Skeletal muscle satellite cell (primary cell): ENCODE data around the gene CHIA.
"Not testable (repeated sequence)": the region's sequence is repeated elsewhere in the genome, so short reads cannot be mapped to it uniquely, and the experiment has no call there.

ENCODE experiments used
- H3K27me3 ChIP-seq: 2 replicates; pipeline ENCODE4 v1.7.0; 2013; ENCODE audit warnings: low read length; ENCODE audit not compliant: control insufficient read depth, insufficient read depth
- H3K36me3 ChIP-seq: 2 replicates; pipeline ENCODE4 v1.7.0; 2013; ENCODE audit warnings: mild to moderate bottlenecking, control low read depth, low read length; ENCODE audit not compliant: insufficient read depth
- H3K4me1 ChIP-seq: 2 replicates; pipeline ENCODE4 v1.7.0; 2013; ENCODE audit warnings: low read length; ENCODE audit not compliant: control insufficient read depth, insufficient read depth
- H3K4me2 ChIP-seq: 2 replicates; pipeline ENCODE4 v1.7.0; 2013; ENCODE audit warnings: mild to moderate bottlenecking, low read length
- H3K4me3 ChIP-seq: 2 replicates; pipeline ENCODE4 v1.7.0; 2013; ENCODE audit warnings: low read length
- H3K9ac ChIP-seq: 2 replicates; pipeline ENCODE4 v1.7.0; 2013; ENCODE audit warnings: mild to moderate bottlenecking, low read depth, low read length, moderate library complexity
- H3K9me3 ChIP-seq: replicated peaks from 2 replicates; pipeline ENCODE4 v1.7.0; 2013; ENCODE audit warnings: mild to moderate bottlenecking, control low read depth, low read length

CHIA gene

DNA sequence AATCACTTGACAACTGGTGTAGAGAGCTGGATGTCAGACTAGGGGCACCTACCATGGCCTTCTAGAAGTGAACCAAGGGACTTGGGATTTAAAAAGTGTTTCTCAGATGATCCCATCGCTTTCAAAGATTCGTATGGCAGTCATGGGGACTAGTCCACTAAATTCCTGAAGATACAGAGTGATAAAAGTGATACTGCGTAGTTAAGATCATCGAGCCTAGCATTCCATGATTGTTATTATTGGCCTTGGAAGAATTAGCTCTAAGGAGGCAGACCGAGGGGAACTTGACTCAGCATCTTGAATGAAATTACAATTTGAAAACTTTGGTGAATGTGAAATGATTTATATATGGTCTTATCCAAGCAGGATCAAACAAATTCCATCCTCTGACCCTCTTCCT is 1.3 kb upstream of the CHIA start:
- H3K36me3 ChIP-seq = no peaks in the 10 kb centered on the region
- H3K4me3 ChIP-seq = no peak overlapping the region
- no peak overlapping the region for H3K9ac ChIP-seq
- no peaks in the 10 kb centered on the region for H3K9me3 ChIP-seq
- H3K4me1 ChIP-seq = no peaks in the 10 kb centered on the region
- no peak overlapping the region for H3K4me2 ChIP-seq
- H3K27me3 ChIP-seq = peaks cover 19% of the 10 kb centered on the region

DNA sequence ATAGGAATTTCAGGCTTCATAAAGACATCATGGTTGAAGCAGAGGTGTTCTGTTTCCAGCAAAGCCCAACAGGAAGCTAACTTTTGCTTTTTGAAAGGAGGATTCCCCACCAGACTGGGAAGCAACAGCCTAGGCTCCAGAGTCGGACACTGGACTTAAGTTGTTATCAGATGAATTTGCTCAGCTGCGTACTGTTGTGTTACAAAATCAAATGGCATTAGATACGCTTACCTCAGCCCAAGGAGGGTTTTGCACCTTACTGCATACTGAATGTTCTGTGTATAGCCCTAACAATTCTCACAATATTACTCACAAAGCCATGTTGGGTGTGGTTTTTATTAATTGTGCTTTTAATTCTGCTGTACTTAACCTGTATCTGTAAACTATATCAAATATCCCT is 547 bp upstream of the CHIA start:
- no peak overlapping the region for H3K4me3 ChIP-seq
- H3K9ac ChIP-seq = no peak overlapping the region
- no peaks in the 10 kb centered on the region for H3K36me3 ChIP-seq
- no peaks in the 10 kb centered on the region for H3K9me3 ChIP-seq
- no peak overlapping the region for H3K4me2 ChIP-seq
- no peaks in the 10 kb centered on the region for H3K4me1 ChIP-seq
- peaks cover 16% of the 10 kb centered on the region for H3K27me3 ChIP-seq

DNA sequence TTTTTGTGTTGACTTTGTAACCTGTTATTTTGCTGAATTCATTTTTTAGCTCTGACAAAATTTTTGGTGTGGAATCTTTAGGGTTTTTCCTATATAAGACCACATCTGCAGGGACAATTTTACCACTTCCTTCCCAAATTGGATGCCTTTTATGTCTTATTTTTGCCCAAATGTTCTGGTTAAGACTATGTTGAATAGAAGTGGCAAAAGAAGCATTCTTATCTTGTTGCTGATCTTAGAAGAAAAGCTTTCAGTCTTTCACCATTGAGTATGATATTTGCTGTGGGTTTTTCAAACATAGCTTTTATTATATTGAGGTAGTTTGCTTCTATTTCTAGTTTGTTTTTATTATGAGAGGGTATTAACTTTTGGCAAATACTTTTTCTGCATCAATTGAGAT is 3.7 kb downstream of the CHIA start:
- Histone ChIP-seq H3K9ac (no peak overlapping the region), H3K4me3 (no peak overlapping the region), H3K9me3 (no peaks in the 10 kb centered on the region), H3K4me1 (no peaks in the 10 kb centered on the region), H3K36me3 (no peaks in the 10 kb centered on the region), H3K4me2 (no peak overlapping the region), H3K27me3 (no peaks in the 10 kb centered on the region)

DNA sequence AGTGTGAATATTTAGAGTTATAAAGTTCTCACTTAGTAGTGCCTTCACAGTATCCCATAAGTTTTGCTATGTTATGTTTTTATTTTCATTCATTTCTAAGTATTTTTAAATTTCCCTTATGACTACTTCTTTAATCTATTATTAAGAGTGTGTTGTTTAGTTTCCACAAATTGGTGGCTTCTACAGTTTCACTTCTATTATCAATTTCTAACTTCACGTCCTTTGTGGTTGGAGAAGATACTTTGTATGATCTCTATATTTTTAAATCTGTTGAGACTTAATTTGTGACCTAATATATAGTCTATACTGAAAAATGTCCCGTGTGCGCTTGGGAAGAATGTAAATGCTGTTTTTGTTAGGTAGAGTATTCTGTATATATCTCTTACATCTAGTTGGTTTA is 11.7 kb downstream of the CHIA start:
- no peaks in the 10 kb centered on the region for H3K36me3 ChIP-seq
- no peak overlapping the region for H3K9ac ChIP-seq
- H3K4me2 ChIP-seq = no peak overlapping the region
- peaks cover 7% of the 10 kb centered on the region for H3K27me3 ChIP-seq
- no peaks in the 10 kb centered on the region for H3K4me1 ChIP-seq
- no peaks in the 10 kb centered on the region for H3K9me3 ChIP-seq
- no peak overlapping the region for H3K4me3 ChIP-seq

DNA sequence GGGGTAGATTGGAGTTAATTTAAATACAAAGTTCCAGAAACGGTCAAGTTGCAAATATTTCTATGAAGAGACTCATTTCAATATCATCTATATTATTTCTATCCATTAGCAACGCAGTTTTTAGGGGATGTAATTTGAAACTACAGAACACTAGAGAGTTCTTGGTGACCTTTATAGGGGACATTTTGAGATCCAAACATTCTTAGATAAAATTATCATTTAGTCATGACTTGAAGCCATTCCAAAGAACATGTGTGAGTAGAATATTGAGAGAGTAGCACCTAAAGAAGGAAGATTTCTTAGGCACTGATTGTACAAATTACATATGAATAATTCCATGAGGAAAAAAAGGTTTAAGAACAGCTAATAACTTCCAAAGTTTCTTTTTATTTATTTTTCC is 19.0 kb downstream of the CHIA start:
- Histone ChIP-seq H3K4me2 (no peak overlapping the region), H3K4me1 (no peaks in the 10 kb centered on the region), H3K27me3 (peaks cover 12% of the 10 kb centered on the region), H3K36me3 (no peaks in the 10 kb centered on the region), H3K9me3 (no peaks in the 10 kb centered on the region), H3K4me3 (no peak overlapping the region), H3K9ac (no peak overlapping the region)

DNA sequence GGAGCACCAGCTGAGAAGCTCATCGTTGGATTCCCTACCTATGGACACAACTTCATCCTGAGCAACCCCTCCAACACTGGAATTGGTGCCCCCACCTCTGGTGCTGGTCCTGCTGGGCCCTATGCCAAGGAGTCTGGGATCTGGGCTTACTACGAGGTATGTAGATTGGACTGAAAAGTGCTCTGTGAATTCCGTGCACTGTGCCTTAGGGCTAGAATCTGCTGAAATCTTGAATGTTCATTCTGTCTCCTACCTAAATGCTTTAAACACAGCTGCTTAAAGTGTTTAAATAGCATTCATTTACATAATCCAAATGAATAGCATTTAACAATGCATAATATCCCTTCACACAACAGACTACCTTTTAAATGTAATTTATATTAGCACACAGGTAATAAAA is 27.9 kb downstream of the CHIA start:
- no peaks in the 10 kb centered on the region for H3K9me3 ChIP-seq
- peaks cover 23% of the 10 kb centered on the region for H3K27me3 ChIP-seq
- H3K4me3 ChIP-seq = no peak overlapping the region
- H3K4me2 ChIP-seq = no peak overlapping the region
- H3K36me3 ChIP-seq = no peaks in the 10 kb centered on the region
- H3K4me1 ChIP-seq = no peaks in the 10 kb centered on the region
- no peak overlapping the region for H3K9ac ChIP-seq

DNA sequence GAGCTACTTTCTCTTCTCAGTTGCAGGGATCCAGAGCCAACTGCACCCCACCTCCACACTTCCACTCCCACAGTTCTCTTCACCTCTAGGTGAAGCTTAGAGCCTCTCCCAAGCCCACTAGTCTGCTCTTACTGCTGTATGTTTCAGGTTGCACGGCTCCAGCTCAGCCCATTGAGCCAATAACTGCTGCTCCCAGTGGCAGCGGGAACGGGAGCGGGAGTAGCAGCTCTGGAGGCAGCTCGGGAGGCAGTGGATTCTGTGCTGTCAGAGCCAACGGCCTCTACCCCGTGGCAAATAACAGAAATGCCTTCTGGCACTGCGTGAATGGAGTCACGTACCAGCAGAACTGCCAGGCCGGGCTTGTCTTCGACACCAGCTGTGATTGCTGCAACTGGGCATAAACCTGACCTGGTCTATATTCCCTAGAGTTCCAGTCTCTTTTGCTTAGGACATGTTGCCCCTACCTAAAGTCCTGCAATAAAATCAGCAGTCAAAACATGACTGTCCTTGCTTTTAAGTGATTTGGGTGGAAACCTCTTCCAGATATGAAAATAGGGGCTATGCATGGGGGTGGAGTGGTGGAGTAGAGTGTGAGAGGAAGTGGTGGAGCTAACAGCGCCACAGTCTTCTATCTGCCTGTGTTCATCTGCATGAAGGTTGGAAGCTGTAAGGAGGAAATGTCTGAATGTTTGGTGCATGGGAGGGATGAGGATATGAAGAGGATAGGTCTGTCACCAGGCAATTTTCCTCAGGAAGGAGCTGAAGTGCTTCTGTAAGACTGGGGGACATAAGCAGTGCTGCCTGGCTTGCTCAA is 29.6 kb downstream of the CHIA start:
- Histone ChIP-seq H3K9me3 (no peaks in the 10 kb centered on the region), H3K4me1 (no peaks in the 10 kb centered on the region), H3K4me2 (no peak overlapping the region), H3K9ac (no peak overlapping the region), H3K27me3 (peaks cover 23% of the 10 kb centered on the region), H3K36me3 (no peaks in the 10 kb centered on the region), H3K4me3 (no peak overlapping the region)

DNA sequence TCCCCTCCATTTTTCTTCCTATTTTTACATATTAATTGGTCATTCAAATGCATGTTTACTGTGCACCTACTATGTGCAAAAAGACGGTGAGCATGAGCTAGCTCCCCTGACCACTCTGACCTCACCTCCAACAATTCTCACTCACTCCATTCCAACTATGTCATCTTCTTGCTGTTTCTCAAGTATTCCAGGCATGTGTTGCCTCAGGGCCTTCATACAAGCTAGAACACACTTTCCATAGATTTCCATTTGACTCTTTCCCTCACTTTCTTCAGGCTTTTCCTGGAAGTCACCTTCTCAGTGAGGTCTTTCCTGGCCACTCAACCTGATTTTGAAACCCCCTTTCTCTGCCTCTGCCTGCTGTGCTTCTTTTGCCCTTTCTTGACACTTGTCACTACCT is 32.6 kb downstream of the CHIA start:
- H3K9me3 ChIP-seq = no peaks in the 10 kb centered on the region
- H3K4me1 ChIP-seq = no peaks in the 10 kb centered on the region
- H3K9ac ChIP-seq = no peak overlapping the region
- no peak overlapping the region for H3K4me2 ChIP-seq
- peaks cover 18% of the 10 kb centered on the region for H3K27me3 ChIP-seq
- no peak overlapping the region for H3K4me3 ChIP-seq
- no peaks in the 10 kb centered on the region for H3K36me3 ChIP-seq

DNA sequence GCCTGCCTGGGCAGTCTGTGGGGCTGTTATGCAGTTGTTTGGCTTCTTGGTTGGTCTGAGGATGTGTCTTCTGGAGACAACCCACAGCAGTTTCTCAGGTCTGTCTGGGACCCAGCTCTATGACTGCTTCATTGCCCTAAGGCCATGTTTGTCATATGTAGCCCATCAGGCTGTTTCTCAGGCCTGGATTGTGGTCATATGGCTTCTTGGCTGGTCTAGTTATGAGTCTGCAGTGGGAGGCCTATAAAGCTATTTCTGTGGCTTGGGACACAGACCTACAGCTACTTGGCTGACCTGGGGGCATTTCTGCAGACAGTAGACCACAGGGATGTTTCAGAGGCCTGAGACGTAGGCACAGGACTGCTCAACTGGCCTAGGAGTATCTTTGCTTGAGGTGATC is 41.5 kb downstream of the CHIA start:
- no peak overlapping the region for H3K9ac ChIP-seq
- no peaks in the 10 kb centered on the region for H3K36me3 ChIP-seq
- H3K9me3 ChIP-seq = no peaks in the 10 kb centered on the region
- H3K4me3 ChIP-seq = no peak overlapping the region
- H3K4me1 ChIP-seq = no peaks in the 10 kb centered on the region
- H3K4me2 ChIP-seq = no peak overlapping the region
- H3K27me3 ChIP-seq = peaks cover 8% of the 10 kb centered on the region

DNA sequence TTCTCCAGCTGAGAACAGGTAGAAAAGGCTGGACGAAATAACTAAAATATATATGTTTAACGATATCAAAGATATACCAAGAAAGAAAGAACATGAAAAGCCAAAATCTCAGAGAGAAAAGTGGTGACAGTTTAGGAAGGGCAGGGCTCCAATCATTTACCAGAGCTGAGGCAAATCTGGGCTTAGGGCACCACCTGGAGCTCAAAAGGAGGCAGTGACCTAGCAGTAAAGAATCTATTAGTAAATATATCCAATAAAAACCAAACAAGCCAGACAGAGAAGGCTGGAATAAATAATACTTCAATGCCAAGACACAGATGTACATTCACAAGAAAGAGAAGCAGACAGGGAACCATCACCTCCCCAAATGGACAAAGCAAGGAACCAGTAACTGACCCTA is 43.5 kb downstream of the CHIA start:
- Histone ChIP-seq H3K4me1 (no peaks in the 10 kb centered on the region), H3K27me3 (peaks cover 8% of the 10 kb centered on the region), H3K4me2 (no peak overlapping the region), H3K9ac (no peak overlapping the region), H3K4me3 (no peak overlapping the region), H3K36me3 (no peaks in the 10 kb centered on the region), H3K9me3 (no peaks in the 10 kb centered on the region)

DNA sequence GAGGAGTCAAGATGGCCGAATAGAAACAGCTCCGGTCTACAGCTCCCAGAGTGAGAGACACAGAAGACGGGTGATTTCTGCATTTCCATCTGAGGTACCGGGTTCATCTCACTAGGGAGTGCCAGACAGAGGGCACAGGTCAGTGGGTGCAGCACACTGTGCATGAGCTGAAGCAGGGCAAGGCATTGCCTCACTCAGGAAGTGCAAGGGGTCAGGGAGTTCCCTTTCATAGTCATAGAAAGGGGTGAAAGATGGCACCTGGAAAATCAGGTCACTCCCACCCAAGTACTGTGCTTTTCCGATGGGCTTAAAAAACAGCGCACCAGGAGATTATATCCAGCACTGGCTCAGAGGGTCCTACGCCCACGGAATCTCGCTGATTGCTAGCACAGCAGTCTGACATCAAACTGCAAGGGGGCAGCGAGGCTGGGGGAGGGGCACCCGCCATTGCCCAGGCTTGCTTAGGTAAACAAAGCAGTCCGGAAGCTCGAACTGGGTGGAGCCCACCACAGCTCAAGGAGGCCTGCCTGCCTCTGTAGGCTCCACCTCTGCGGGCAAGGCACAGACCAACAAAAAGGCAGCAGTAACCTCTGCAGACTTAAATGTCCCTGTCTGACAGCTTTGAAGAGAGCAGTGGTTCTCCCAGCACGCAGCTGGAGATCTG is 44.7 kb downstream of the CHIA start:
- not testable (repeated sequence) for H3K9ac ChIP-seq, H3K4me1 ChIP-seq, H3K4me2 ChIP-seq, H3K27me3 ChIP-seq, H3K9me3 ChIP-seq, H3K36me3 ChIP-seq, H3K4me3 ChIP-seq

DNA sequence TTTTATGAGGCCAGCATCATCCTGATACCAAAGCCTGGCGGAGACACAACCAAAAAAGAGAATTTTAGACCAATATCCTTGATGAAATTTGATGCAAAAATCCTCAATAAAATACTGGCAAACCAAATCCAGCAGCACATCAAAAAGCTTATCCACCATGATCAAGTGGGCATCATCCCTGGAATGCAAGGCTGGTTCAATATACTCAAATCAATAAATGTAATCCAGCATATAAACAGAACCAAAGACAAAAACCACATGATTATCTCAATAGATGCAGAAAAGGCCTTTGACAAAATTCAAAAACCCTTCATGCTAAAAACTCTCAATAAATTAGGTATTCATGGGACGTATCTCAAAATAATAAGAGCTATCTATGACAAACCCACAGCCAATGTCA is 48.2 kb downstream of the CHIA start:
- H3K4me3 ChIP-seq, H3K4me2 ChIP-seq, H3K4me1 ChIP-seq, H3K27me3 ChIP-seq, H3K9me3 ChIP-seq, H3K36me3 ChIP-seq, H3K9ac ChIP-seq: not testable (repeated sequence)
